Stimulated activated CD8-positive, alpha-beta memory T cell treated with anti-CD3 and anti-CD28 coated beads, Interleukin-15, amount 100 ng/mL, for 4 hours (primary cell): ENCODE results near the gene NDUFC2.
"Not testable (repeated sequence)": the region's sequence is repeated elsewhere in the genome, so short reads cannot be mapped to it uniquely, and the experiment has no call there.

Source experiments
- DNase-seq, 2 donors: peaks; one replicate each; pipeline ENCODE4 v3.0.0-alpha.2; 2020; ENCODE audit warnings: low read depth in 2 of 2

NDUFC2 gene

DNA sequence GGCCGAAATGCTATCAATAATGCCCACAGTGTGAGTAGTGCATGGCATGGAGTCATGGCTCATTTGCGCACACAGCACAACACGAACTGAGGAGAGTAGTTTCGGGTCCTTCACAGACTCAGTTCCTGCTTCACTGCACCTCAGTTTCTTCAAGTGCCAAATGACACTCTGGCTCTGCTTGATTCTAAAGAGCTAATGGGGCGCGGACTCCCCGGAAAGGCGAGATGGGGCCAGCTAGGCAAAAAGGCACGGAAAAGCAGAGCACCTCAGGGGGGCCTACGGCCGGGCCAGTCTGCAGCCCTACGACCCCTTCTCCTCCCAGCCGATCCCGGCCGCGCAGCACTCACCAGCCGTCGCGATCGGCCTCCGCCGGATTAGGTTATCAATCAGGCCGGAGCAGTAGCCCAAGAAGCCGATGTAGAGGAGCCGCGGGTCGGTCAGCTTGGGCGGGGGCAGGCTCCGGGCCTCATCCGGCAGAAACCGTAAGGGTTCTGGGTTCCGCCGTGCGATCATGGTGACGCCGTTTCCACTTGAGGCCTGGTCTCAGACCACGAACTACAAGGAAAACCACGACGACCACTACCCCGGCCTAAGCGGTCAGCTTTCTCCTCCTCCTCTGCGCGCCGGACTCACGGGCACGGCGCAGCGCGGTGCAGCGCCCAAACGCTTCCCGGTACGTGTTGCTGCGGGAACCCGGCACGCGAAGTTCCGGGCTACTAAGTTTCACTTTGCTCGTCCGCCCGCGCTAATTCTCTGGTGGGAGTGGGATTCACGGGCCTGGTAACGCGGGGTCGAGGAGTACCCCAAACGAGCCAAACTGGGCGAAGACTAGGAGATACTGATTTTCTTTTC is at the start of gene NDUFC2:
NDUFC2 (minus strand) TSS at position 631 of the 852 bp plus-strand sequence; CDS start at position 513, 118 bp downstream.
- peak; percentile 27 to 29 for DNase-seq

GRCh38 chr11:78127403-78127802 is 47.7 kb upstream of the NDUFC2 start:
- no peak for DNase-seq

- no peak for DNase-seq
These were observed 33.1 kb upstream of the NDUFC2 start for GRCh38 chr11:78112582-78113275.

DNA sequence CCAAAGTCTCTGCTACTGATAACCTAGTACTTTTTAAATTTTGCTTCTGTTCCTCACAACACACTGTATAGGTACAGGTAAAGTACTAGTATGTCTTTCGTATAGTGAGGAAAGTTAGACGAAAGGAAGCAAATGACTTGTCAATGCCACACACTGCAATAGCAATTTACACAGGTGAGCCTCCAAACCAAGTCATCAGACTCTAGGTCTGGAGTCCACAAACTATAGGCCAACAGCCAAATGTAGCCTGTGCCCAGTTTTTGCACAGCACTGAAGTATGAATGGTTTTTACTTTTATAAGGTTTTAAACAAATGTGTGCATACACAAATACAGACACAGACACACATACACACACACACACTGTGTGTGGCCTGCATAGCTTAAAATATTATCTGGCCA is 31.6 kb upstream of the NDUFC2 start:
- DNase-seq, result no peak

DNA sequence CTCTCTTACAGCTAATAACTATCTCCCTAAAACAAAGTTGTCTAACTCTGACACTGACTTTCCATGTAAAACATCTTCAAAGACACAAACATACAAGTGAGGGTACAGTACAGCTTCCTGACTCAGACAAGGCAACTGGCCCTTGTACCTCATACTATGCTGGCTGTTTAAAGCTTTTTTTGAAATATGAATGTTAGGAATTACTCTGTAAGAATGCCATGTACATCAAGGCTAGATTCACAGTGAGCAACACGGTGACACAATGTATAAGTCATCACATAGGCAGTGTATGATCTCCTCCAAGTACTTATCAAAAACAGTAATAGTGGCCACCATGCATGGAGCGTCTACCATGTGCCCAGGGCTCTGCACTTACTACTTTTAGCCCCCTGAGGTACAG is 31.2 kb upstream of the NDUFC2 start:
- DNase-seq, result no peak

DNA sequence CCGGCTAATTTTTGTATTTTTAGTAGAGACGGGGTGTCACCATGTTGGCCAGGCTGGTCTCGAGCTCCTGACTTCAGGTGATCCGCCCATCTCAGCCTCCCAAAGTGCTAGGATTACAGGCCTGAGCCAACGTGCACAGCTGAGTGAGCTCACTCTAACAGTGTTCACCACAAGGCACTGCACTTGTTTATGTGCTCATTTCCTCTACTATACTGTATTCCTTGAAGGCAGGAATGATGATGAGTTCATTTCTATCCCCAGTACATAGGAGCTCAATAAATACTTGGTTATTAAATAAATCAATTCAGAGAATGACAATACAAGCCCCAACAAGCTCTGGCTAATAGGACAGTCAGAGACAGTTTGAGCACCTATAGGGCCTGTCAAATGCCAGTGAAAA is 30.7 kb upstream of the NDUFC2 start:
- DNase-seq, result no peak

GRCh38 chr11:78109081-78110015 is 29.7 kb upstream of the NDUFC2 start:
- DNase-seq, result no peak

DNA sequence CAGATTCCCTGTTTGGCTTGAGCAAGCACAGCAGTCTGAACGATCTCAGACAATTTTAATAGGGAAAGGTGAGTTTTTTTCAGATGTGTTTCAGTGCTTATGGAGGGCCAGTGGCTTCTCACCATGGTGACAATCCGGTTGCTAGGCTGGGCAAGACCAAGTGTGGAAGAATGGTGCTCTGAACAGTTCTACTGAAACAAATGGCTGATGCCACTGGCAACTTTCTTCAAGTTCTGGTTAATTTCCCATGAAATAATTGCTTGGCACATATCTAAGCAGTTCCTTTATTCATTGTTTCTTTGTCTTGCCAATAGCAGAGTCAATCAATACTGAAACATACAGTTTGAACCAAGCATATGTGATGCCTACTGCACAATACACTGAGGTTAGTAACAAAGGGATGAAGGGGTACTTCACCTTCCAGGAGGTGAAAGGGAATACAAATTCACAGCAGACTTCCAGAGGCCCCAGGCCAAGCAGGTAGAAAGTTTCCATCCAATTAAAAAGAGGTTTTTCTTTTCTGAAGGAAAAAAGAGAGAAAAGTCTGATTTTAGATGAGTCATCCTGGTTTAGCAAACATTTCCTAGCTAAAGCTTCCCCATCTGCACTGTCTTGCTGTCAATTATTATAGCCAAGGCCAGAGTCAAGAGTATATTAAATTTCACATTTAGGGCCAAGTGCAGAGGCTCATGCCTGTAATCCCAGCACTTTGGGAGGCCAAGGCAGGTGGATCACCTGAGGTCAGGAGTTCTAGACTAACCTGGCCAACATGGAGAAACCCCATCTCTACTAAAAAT is 21.2 kb upstream of the NDUFC2 start:
- DNase-seq, result no peak

DNA sequence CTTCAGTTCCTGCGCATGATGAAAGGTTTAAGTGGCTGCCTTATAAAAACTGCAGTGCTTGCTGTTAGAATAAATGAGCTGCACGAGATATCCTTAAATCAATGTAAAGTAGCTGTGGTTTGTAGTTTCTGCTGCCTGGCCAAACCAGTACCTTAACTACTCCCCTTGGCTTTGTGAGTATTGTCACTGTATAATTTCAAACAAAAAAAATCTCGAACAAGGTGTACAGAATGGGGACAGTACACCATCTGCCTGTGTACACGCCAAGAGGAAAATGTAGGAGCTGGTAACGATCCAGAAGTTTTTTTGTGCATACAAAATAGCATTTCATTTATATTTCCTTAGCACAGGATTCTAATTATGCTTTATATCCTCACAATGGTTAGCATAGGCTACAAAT is 20.6 kb upstream of the NDUFC2 start:
- no peak for DNase-seq

DNA sequence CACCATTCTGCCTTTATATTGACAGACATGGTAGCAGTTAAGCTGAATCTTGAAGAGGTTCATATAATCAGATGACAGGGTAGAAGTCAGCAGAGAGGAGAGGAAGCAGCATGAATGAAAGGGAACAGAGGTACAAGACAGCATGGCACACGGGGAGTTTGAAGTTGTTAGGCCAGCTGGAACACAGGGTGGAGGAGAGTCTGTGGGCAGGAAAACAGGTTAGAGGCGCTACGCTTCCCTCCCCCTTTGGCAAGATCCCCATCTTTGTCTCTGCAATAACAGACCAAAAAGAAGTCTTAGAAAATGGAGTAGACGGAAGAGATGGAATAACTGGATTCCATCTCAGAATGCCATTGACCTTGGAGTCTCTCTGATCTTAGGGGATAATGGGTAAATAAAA is 20.0 kb upstream of the NDUFC2 start:
- no peak for DNase-seq

GRCh38 chr11:78097666-78098385 is 18.2 kb upstream of the NDUFC2 start:
- DNase-seq, result no peak

DNA sequence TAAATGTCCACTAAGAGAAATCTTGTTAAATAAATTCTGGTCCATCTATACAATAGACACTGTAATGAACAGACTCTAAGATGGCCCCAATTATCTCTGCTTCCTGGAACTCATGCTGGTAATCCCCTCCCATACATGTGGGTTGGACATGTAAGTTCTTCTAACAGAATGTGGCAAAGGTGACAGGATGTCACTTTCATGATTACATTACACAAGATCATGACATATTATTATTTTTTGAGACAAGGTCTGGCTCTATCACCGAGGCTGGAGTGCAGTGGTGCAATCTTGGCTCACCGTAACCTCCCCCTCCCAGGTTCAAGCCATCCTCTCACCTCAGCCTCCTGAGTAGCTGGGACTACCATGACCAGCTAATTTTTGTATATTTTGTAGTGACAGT is 14.6 kb upstream of the NDUFC2 start:
- DNase-seq, result no peak

GRCh38 chr11:78086521-78087074 is 6.9 kb upstream of the NDUFC2 start:
- not testable (repeated sequence) for DNase-seq

DNA sequence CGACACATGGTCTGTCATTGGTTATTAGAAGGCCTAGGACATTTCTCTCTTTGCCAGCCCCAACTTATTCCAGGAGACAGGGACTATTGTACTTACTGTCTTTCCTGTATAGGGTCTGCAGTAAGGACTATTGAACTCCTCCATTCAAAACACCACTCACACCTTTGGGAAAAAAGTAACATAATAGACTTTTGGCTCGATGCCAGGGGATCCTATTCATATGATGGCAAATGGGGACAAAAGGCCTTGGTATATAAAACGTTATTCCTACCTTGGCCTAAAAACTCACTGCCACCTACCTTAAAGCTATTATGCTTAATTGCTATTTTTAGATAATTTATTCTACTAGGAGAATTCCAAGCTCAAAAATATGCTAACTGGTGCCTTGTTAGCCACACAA is 6.3 kb upstream of the NDUFC2 start:
- DNase-seq, result no peak

DNA sequence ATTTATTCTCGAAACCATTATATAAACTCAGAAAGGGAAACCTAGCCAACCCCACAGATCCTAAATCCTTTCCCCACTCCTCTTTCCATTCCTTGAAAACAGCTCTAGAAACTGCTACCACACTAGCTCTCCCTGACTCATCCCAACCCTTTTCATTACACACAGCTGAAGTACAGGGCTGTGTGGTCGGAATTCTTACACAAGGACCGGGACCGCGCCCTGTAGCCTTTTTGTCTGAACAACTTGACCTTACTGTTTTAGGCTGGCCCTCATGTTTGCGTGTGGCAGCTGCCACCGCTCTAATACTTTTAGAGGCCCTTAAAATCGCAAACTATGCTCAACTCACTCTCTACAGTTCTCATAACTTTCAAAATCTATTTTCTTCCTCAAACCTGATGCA is 4.8 kb upstream of the NDUFC2 start:
- not testable (repeated sequence) for DNase-seq

DNA sequence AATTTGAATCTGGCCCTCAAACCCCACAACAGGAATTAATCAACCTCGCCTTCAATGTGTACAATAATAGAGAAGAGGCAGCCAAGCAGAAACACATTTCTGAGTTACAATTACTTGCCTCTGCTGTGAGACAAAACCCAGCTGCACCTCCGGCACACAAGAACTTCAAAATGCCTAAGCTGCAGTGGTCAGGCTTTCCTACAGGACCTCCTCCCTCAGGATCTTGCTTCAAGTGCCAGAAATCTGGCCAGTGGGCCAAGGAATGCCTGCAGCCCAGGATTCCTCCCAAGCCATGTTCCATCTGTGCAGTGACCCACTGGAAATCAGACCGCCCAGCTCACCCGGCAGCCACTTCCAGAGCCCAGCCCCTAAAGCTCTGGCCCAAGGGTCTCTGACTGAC is 3.4 kb upstream of the NDUFC2 start:
- DNase-seq, result no peak

- no peak for DNase-seq
These were observed 2.5 kb upstream of the NDUFC2 start for GRCh38 chr11:78082146-78082545.

DNA sequence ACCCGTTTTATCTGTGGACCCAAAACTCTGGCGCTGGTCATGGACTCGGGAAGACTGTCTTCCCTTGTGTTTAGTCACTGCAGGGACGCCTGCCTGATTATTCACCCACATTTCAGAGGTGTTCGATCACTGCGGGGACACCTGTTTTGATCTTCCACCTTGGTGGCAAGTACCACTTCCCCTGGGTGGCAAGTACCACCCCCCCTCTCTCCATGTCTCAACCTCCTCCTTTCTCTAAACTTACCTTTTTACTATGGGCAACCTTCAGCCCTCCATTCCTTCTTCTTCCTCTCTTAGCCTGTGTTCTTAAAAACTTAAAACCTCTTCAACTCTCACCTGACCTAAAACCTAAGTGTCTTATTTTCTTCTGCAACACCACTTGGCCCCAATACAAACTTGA is 1.9 kb upstream of the NDUFC2 start:
- no peak for DNase-seq

DNA sequence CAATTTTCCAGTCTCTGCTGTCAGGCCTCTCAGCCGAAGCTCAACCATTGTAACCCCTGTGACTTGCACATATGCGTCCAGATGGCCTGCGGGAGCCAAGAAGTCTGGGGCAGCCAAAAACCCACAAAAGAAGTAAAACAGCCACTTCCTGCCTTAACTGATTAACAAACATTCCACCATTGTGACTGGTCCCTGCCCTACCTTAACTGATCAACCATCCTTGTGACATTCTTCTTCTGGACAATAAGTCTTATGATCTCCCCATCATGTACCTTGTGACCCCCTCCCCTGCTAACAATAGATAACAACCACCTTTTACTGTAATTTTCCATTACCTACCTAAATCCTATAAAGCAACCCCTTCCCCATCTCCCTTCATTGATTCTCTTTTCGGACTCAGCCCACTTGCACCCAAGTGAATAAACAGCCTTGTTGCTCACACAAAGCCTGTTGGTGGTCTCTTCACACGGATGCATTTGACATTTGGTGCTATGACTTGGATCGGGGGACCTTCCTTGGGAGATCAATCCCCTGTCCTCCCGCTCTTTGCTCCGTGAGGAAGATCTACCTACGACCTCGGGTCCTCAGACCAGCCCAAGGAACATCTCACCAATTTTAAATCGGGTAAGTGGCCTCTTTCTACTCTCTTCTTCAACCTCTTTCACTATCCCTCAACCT is 1.3 kb upstream of the NDUFC2 start:
- no peak for DNase-seq
